Erythroblast (primary cell): Measurements from ENCODE around the gene CDH15.

Source experiments
- DNase-seq, 2 experiments: peaks; one replicate each; lab custom pipeline; 2025; lab: John Stamatoyannopoulos, UW
- GATA1 ChIP-seq: IDR thresholded peaks from 2 replicates; pipeline ENCODE4 v1.6.1; 2011; ENCODE audit warnings: low read depth, mild to moderate bottlenecking, control low read depth, low read length, moderate library complexity
- POLR2A ChIP-seq: IDR thresholded peaks from 2 replicates; pipeline ENCODE4 v1.6.1; 2011; ENCODE audit warnings: mild to moderate bottlenecking, low read length

Gene CDH15

GRCh38 chr16:89135971-89136765, 35.4 kb upstream of the CDH15 start:
- DNase-seq, result no peak

GRCh38 chr16:89136931-89137330, 34.6 kb upstream of the CDH15 start:
- no peak for DNase-seq
- no peak for TF ChIP-seq GATA1
- TF ChIP-seq POLR2A, result no peak

More at GRCh38 chr16:89135971-89136765, 35.4 kb upstream of the CDH15 start:
- TF ChIP-seq GATA1 (no peak), POLR2A (no peak)

GRCh38 chr16:89137666-89138512, 33.7 kb upstream of the CDH15 start:
- TF ChIP-seq GATA1, result no peak
- TF ChIP-seq POLR2A, result no peak
- DNase-seq, result no peak

GRCh38 chr16:89138513-89138795, 33.1 kb upstream of the CDH15 start:
- TF ChIP-seq GATA1 (no peak), POLR2A (no peak)
- DNase-seq, result no peak

- DNase-seq, result no peak
- TF ChIP-seq POLR2A (no peak), GATA1 (no peak)
Observed at GRCh38 chr16:89138843-89139520, 32.6 kb upstream of the CDH15 start.

- no peak for DNase-seq
- TF ChIP-seq GATA1, result no peak
- TF ChIP-seq POLR2A, result no peak
Observed at GRCh38 chr16:89139907-89140361, 31.6 kb upstream of the CDH15 start.

GRCh38 chr16:89140401-89140800, 31.1 kb upstream of the CDH15 start:
- DNase-seq, result no peak
- TF ChIP-seq POLR2A (no peak), GATA1 (no peak)

GRCh38 chr16:89140981-89141883, 30.3 kb upstream of the CDH15 start:
- DNase-seq, result no peak
- TF ChIP-seq GATA1 (no peak), POLR2A (no peak)

GRCh38 chr16:89141884-89142267, 29.7 kb upstream of the CDH15 start:
- no peak for DNase-seq
- TF ChIP-seq GATA1, result no peak
- no peak for TF ChIP-seq POLR2A

GRCh38 chr16:89142474-89143195, 28.9 kb upstream of the CDH15 start:
- no peak for DNase-seq
- TF ChIP-seq GATA1, result no peak
- TF ChIP-seq POLR2A, result no peak

GRCh38 chr16:89143201-89143741, 28.3 kb upstream of the CDH15 start:
- DNase-seq, result no peak
- TF ChIP-seq GATA1, result no peak

GRCh38 chr16:89143911-89144675, 27.5 kb upstream of the CDH15 start:
- TF ChIP-seq POLR2A (no peak), GATA1 (no peak)
- DNase-seq, result no peak
